ENCODE data around the gene MYH15. TPM values are rescaled to one million over a fixed set of nuclear protein-coding genes. Genes with fewer than 3 reads are reported as not detected.

Gene MYH15
- total RNA-seq, 4 donors from 2014 or later = 0.13 TPM; not detected in 3

- Histone ChIP-seq H3K9me3 (no peaks in the 10 kb centered on the region), H3K36me3 (no peaks in the 10 kb centered on the region), H3K4me1 (no peaks in the 10 kb centered on the region), H3K27ac (no peak overlapping the region), H3K4me3 (no peak overlapping the region), H3K27me3 (no peaks in the 10 kb centered on the region)
- no peak for ATAC-seq
- 87 to 100% methylated on average over 1 of the region's 1 CpG for WGBS, 2 donors (ENCODE audit: low coverage in 1 of 2)
- TF ChIP-seq POLR2AphosphoS5 (IDR thresholded peaks at IDR 0.05) (no peak), EP300 (IDR thresholded peaks at IDR 0.05) (no peak), POLR2A (IDR thresholded peaks at IDR 0.05) (no peak)
- TF ChIP-seq, protein P1, sequence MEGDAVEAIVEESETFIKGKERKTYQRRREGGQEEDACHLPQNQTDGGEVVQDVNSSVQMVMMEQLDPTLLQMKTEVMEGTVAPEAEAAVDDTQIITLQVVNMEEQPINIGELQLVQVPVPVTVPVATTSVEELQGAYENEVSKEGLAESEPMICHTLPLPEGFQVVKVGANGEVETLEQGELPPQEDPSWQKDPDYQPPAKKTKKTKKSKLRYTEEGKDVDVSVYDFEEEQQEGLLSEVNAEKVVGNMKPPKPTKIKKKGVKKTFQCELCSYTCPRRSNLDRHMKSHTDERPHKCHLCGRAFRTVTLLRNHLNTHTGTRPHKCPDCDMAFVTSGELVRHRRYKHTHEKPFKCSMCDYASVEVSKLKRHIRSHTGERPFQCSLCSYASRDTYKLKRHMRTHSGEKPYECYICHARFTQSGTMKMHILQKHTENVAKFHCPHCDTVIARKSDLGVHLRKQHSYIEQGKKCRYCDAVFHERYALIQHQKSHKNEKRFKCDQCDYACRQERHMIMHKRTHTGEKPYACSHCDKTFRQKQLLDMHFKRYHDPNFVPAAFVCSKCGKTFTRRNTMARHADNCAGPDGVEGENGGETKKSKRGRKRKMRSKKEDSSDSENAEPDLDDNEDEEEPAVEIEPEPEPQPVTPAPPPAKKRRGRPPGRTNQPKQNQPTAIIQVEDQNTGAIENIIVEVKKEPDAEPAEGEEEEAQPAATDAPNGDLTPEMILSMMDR (IDR thresholded peaks at IDR 0.05) = no peak
Measured at GRCh38 chr3:108354562-108354961, 155.8 kb downstream of the MYH15 start.

DNA sequence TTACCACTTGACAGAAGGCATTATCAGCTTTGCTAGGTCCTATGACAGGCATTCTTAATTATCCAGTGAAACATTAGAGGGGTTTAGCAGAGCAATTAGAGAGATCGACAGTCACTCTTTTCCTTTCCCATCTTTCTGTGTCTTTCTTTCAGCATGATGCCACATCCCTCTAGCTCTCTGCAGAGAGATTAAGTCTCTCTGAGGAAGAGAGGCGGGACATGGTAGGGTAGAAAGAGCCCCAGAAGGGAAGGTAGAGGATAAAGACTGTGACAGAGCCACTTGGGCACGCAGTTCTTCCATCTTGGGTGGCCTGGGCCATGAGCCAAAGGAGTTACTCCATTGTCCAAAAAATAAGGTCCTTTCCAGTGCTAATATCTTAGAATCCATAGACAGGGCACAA, 158.2 kb downstream of the MYH15 start:
- no peak for TF ChIP-seq POLR2A (IDR thresholded peaks at IDR 0.05)
- TF ChIP-seq EP300 (IDR thresholded peaks at IDR 0.05) = no peak
- TF ChIP-seq, protein P1 (IDR thresholded peaks at IDR 0.05) = no peak
- TF ChIP-seq POLR2AphosphoS5 (IDR thresholded peaks at IDR 0.05) = no peak
- 43 to 73% methylated on average over 3 of the region's 3 CpGs for whole genome bisulfite sequencing, 2 donors (ENCODE audit: low coverage in 1 of 2)
- Histone ChIP-seq H3K9me3 (no peaks in the 10 kb centered on the region), H3K27me3 (no peaks in the 10 kb centered on the region), H3K4me3 (no peak overlapping the region), H3K36me3 (no peaks in the 10 kb centered on the region), H3K27ac (no peak overlapping the region), H3K4me1 (no peaks in the 10 kb centered on the region)
- ATAC-seq = no peak

DNA sequence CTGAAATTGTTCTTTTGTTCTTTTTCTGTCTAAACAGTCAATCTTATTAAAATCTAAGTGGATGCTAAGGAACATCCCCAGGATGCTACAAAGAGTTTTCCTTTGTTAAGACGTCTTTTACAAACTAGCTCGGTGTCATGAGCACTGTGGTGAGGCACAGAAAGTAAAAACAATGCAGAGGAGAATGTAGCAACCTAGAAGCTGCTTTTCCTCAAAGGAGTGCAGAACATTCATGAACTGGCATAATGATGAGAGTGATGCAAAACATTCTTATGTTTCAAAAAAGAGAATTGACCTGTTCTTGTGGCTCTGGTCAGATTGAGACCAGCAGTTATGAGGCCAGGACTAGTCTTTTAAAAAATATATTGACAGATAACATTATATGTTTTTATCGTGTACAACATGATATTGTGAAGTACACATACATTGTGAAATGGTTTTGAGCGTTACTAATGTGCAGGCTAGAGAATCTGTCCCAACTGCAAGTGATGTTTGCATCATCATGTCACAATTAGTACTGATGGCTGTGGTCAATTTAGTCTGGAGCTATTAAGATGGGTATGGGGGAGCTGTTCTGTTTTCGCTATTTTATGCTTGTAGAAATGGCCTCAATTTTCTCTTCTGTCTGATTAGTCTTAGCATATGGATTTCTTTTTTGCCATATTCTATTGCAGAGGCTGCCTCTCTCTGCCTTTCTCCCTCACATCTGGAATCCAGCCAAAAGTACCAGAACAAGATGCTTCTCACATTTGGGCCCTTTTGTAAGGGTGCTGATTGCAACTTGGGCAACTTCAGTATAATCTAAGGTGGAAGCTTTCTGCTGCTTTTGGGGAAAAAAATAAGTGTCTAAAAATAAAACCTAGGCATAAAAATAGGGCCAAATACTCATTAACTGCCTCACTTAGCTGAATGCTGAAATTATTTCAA, 163.8 kb downstream of the MYH15 start:
- TF ChIP-seq EP300 (IDR thresholded peaks at IDR 0.05) (no peak), POLR2A (IDR thresholded peaks at IDR 0.05) (no peak), POLR2AphosphoS5 (IDR thresholded peaks at IDR 0.05) (no peak)
- TF ChIP-seq, protein P1 (IDR thresholded peaks at IDR 0.05) = no peak
- Histone ChIP-seq H3K4me3 (no peak overlapping the region), H3K4me1 (no peaks in the 10 kb centered on the region), H3K27me3 (no peaks in the 10 kb centered on the region), H3K27ac (no peak overlapping the region), H3K36me3 (no peaks in the 10 kb centered on the region), H3K9me3 (no peaks in the 10 kb centered on the region)
- no peak for ATAC-seq
- WGBS, 2 donors (ENCODE audit: low coverage in 1 of 2) = 80 to 90% methylated on average over 5 of the region's 5 CpGs

DNA sequence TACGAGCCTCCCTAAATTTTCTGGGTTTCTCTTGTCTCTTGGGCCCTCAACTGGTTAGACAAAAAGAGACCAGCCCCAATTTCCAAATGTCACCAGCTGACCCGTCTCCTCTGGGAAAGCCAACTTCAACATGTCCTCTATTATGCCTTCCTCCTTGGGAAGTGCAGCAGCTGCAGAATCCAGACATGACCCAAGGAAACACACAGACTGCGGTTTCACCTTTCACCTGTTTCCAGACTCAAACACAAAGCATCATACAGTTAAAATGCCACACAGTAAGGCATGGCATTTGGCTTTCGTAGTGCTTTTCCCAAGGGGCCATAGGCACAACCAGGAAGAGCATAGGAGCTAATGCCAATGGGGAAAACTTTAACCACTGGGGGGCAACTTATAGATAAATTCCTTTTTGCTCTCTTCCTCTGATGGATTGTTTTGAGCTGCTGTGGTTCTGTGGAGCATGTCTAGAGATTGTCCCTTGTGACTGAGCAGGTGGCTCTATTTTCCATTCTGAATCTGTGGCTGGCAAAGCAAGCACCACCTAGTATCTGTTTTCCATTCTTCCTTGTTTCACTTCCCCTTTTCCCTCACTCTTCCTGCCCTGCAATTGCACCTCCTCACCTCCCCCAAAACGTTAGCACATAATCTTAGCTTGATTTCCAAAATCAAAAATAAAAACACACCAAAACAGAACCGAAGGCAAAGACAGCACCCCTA, 164.7 kb downstream of the MYH15 start:
- Histone ChIP-seq H3K36me3 (no peaks in the 10 kb centered on the region), H3K9me3 (no peaks in the 10 kb centered on the region), H3K4me3 (no peak overlapping the region), H3K27ac (no peak overlapping the region), H3K27me3 (no peaks in the 10 kb centered on the region), H3K4me1 (no peaks in the 10 kb centered on the region)
- no peak for ATAC-seq
- TF ChIP-seq EP300 (IDR thresholded peaks at IDR 0.05) (no peak), POLR2AphosphoS5 (IDR thresholded peaks at IDR 0.05) (no peak), POLR2A (IDR thresholded peaks at IDR 0.05) (no peak)
- TF ChIP-seq, protein P1 (IDR thresholded peaks at IDR 0.05) = no peak
- 37 to 65% methylated on average over 6 of the region's 6 CpGs for WGBS, 2 donors (ENCODE audit: low coverage in 1 of 2)

Data from gastroesophageal sphincter (tissue), 4 donors.